Stimulated activated CD8-positive, alpha-beta memory T cell treated with anti-CD3 and anti-CD28 coated beads, Interleukin-7, amount 100 ng/mL, for 4 hours (primary cell): ENCODE measurements around the gene FLAD1.

Experiments
- DNase-seq, 2 donors: peaks; one replicate each; pipeline ENCODE4 v3.0.0-alpha.2; 2020; ENCODE audit warnings: low read depth in 2 of 2

FLAD1 gene

GRCh38 chr1:155002464-155003226 lies 19.5 kb downstream of the FLAD1 start, which contains the start of gene ZBTB7B:
Gene ZBTB7B, plus strand, starts transcription at chr1:155002802. Its CDS starts 11,859 bp downstream, at chr1:155014661.
- no peak for DNase-seq

GRCh38 chr1:155003227-155003765 lies 20.2 kb downstream of the FLAD1 start:
- DNase-seq, result no peak

- no peak for DNase-seq
Observed at GRCh38 chr1:155003766-155004351, 20.7 kb downstream of the FLAD1 start.

GRCh38 chr1:155004352-155005075 lies 21.4 kb downstream of the FLAD1 start:
- DNase-seq, result no peak

GRCh38 chr1:155005076-155006011 lies 22.2 kb downstream of the FLAD1 start:
- DNase-seq, result no peak

GRCh38 chr1:155006601-155007101 lies 23.5 kb downstream of the FLAD1 start:
- no peak for DNase-seq

- DNase-seq, result no peak
Observed at GRCh38 chr1:155007251-155007828, 24.2 kb downstream of the FLAD1 start.

GRCh38 chr1:155008015-155008941 lies 25.1 kb downstream of the FLAD1 start:
- DNase-seq, result no peak

- DNase-seq, result no peak
Observed at GRCh38 chr1:155009221-155009711, 26.1 kb downstream of the FLAD1 start.

- no peak for DNase-seq
Observed at GRCh38 chr1:155009742-155010141, 26.6 kb downstream of the FLAD1 start.

- DNase-seq, result no peak
Observed at GRCh38 chr1:155010211-155010918, 27.2 kb downstream of the FLAD1 start.

- DNase-seq, result no peak
Observed at GRCh38 chr1:155011004-155011416, 27.9 kb downstream of the FLAD1 start.

- DNase-seq, result no peak
Observed at GRCh38 chr1:155011437-155012025, 28.4 kb downstream of the FLAD1 start.

GRCh38 chr1:155012026-155012546 lies 28.9 kb downstream of the FLAD1 start:
- no peak for DNase-seq

GRCh38 chr1:155012776-155013602 lies 29.8 kb downstream of the FLAD1 start:
- DNase-seq, result no peak

- DNase-seq, result no peak
Observed at GRCh38 chr1:155013632-155014031, 30.5 kb downstream of the FLAD1 start.
